HCT116 (cell line): Measurements from ENCODE around the gene TBPL1. TPM values are rescaled to one million over a fixed set of nuclear protein-coding genes. Genes with fewer than 3 reads are reported as not detected.

Experiments
- ATAC-seq: fragments of 200-7000 bp; cut with Tn5 transposase; 2 replicates; pipeline ENCODE4 v1.9.1; 2020; ENCODE audit warnings: mild to moderate bottlenecking, moderate library complexity
- BruUV-seq: library from RNA; stranded (reverse); fragments of 400-500 nt; replicated peaks from 2 replicates; lab custom pipeline; 2021; lab: Mats Ljungman, UMichigan
- CTCF ChIA-PET: fragments of 300-600 bp; sonication (Branson Sonifier 250); formaldehyde crosslinking; loops from one replicate; lab custom pipeline; 2021; ENCODE audit warnings: antibody characterized with exemption; lab: Charles Lee
- POLR2A ChIA-PET: fragments of 300-600, 350-600 bp; sonication (Branson Sonifier 250); formaldehyde crosslinking; loops from one replicate; lab custom pipeline; 2021; ENCODE audit warnings: antibody characterized with exemption; lab: Charles Lee
- RAD21 ChIA-PET, 2 experiments: fragments of 300-600 bp; sonication (Branson Sonifier 250); formaldehyde crosslinking; loops; one replicate each; lab custom pipeline; 2023; ENCODE audit warnings: low total read pairs in 2 of 2; ENCODE audit not compliant: uncharacterized antibody in 2 of 2, unreplicated experiment in 2 of 2, low non-redundant PET in 1 of 2; lab: Charles Lee
- DNase-seq: peaks from one replicate; pipeline ENCODE4 v3.0.0-alpha.2; 2010; ENCODE audit warnings: low read depth, low spot score
- H2AFZ ChIP-seq: fragments of 200-600 bp; shearing (Covaris generic), sonication (generic); 2 replicates; pipeline ENCODE4 v1.6.1; 2017; ENCODE audit warnings: low read depth, mixed run types, mixed read lengths, antibody characterized with exemption, low read length; ENCODE audit not compliant: poor library complexity, severe bottlenecking
- H3K27ac ChIP-seq: 2 replicates; pipeline ENCODE4 v1.5.1; 2012; ENCODE audit warnings: low read depth, low read length
- H3K27me3 ChIP-seq: fragments of 200-600 bp; sonication (generic); 2 replicates; pipeline ENCODE4 v1.6.1; 2016; ENCODE audit warnings: mixed run types, low read length, mixed read lengths; ENCODE audit not compliant: insufficient read depth
- H3K36me3 ChIP-seq, 2 experiments: fragments of 200-500 bp in 1 of 2; fragments of 200-600 bp in 1 of 2; sonication (Bioruptor generic) in 1 of 2; sonication (generic) in 1 of 2; 2 replicates each; pipeline versions ENCODE4 v1.5.1 to v1.6.1; 2014 to 2016; ENCODE audit warnings: low read length in 2 of 2, inconsistent platforms in 1 of 2, mixed read lengths in 1 of 2, mixed run types in 1 of 2; ENCODE audit not compliant: insufficient read depth in 2 of 2, control insufficient read depth in 1 of 2
- H3K4me1 ChIP-seq, 2 experiments: fragments of 200-600 bp in 1 of 2; sonication (generic) in 1 of 2; 2 replicates each; pipeline versions ENCODE4 v1.5.1 to v1.6.1; 2012 to 2017; ENCODE audit warnings: low read length in 2 of 2, inconsistent platforms in 1 of 2, mild to moderate bottlenecking in 1 of 2, mixed read lengths in 1 of 2, mixed run types in 1 of 2, moderate library complexity in 1 of 2; ENCODE audit not compliant: insufficient read depth in 2 of 2, control insufficient read depth in 1 of 2
- H3K4me2 ChIP-seq: fragments of 200-600 bp; sonication (generic); 2 replicates; pipeline ENCODE4 v1.6.1; 2017; ENCODE audit warnings: mixed run types, low read length, mixed read lengths
- H3K4me3 ChIP-seq, 2 experiments: fragments of 200-600 bp in 1 of 2; sonication (generic) in 1 of 2; replicated peaks in 1 of 2; 2 replicates each; pipeline ENCODE4 v1.5.1; 2011 to 2016; ENCODE audit warnings: low read length in 2 of 2, control low read depth in 1 of 2, low read depth in 1 of 2, mild to moderate bottlenecking in 1 of 2, mixed read lengths in 1 of 2, mixed run types in 1 of 2
- H3K79me2 ChIP-seq: fragments of 200-600 bp; sonication (generic); 2 replicates; pipeline ENCODE4 v1.6.1; 2017; ENCODE audit warnings: mild to moderate bottlenecking, mixed run types, low read length, moderate library complexity, mixed read lengths; ENCODE audit not compliant: insufficient read depth
- H3K9ac ChIP-seq: fragments of 200-600 bp; sonication (generic); 2 replicates; pipeline ENCODE4 v1.6.1; 2016; ENCODE audit warnings: low read length, mixed read lengths
- H3K9me2 ChIP-seq: fragments of 200-600 bp; sonication (generic), shearing (Covaris generic); 2 replicates; pipeline ENCODE4 v1.6.1; 2017; ENCODE audit warnings: mixed run types, mild to moderate bottlenecking, moderate library complexity; ENCODE audit not compliant: insufficient read depth
- H3K9me3 ChIP-seq, 2 experiments: fragments of 200-500 bp in 1 of 2; fragments of 200-600 bp in 1 of 2; sonication (Bioruptor generic) in 1 of 2; sonication (generic) in 1 of 2; 2 replicates each; pipeline ENCODE4 v1.6.1; 2014 to 2017; ENCODE audit warnings: low read length in 2 of 2, mixed read lengths in 2 of 2, inconsistent platforms in 1 of 2, low read depth in 1 of 2, mild to moderate bottlenecking in 1 of 2, mixed run types in 1 of 2, moderate library complexity in 1 of 2; ENCODE audit not compliant: control insufficient read depth in 1 of 2, insufficient read depth in 1 of 2
- H4K20me1 ChIP-seq: fragments of 200-600 bp; sonication (generic), shearing (Covaris generic); 2 replicates; pipeline ENCODE4 v1.6.1; 2017; ENCODE audit warnings: mixed run types, mild to moderate bottlenecking, moderate library complexity; ENCODE audit not compliant: insufficient read depth
- CEBPB ChIP-seq: IDR thresholded peaks from 2 replicates; pipeline ENCODE4 v1.6.1; 2012; ENCODE audit warnings: low read depth
- CTCF ChIP-seq, 3 experiments: fragments of 200-600 bp in 1 of 3; sonication (generic) in 1 of 3; IDR thresholded peaks in 2 of 3; conservative IDR thresholded peaks in 1 of 3; 2 replicates each; pipeline ENCODE4 v1.5.1; 2012 to 2017; ENCODE audit warnings: low read depth in 2 of 3, low read length in 2 of 3, antibody characterized with exemption in 1 of 3, borderline replicate concordance in 1 of 3, control low read depth in 1 of 3, mild to moderate bottlenecking in 1 of 3, mixed read lengths in 1 of 3, mixed run types in 1 of 3, moderate library complexity in 1 of 3; ENCODE audit not compliant: insufficient read depth in 1 of 3
- EGR1 ChIP-seq: IDR thresholded peaks from 2 replicates; pipeline ENCODE4 v1.6.1; 2012; ENCODE audit warnings: low read depth
- ELF1 ChIP-seq: IDR thresholded peaks from 2 replicates; pipeline ENCODE4 v1.6.1; 2012; ENCODE audit warnings: low read depth, borderline replicate concordance
- EZH2 ChIP-seq: fragments of 200-600 bp; sonication (generic); IDR thresholded peaks from 2 replicates; pipeline ENCODE4 v1.6.1; 2017; ENCODE audit warnings: antibody characterized with exemption, mixed run types
- FOSL1 ChIP-seq: IDR thresholded peaks from 2 replicates; pipeline ENCODE4 v1.6.1; 2012; ENCODE audit warnings: low read depth
- RAD21 ChIP-seq: IDR thresholded peaks from 2 replicates; pipeline ENCODE4 v1.6.1; 2012; ENCODE audit warnings: low read depth, mild to moderate bottlenecking
- SP1 ChIP-seq: IDR thresholded peaks from 2 replicates; pipeline ENCODE4 v1.6.1; 2012; ENCODE audit warnings: low read depth
- TCF7L2 ChIP-seq: IDR thresholded peaks from 2 replicates; pipeline ENCODE4 v1.7.0; 2011; ENCODE audit warnings: borderline replicate concordance, inconsistent platforms; ENCODE audit not compliant: insufficient read depth, insufficient read length; ENCODE audit errors: extremely low read depth
- YY1 ChIP-seq: IDR thresholded peaks from 2 replicates; pipeline ENCODE4 v1.6.1; 2011; ENCODE audit warnings: low read length, low read depth, moderate library complexity, mild to moderate bottlenecking; ENCODE audit not compliant: insufficient replicate concordance; ENCODE audit errors: extremely low read depth
- intact Hi-C: fragments of 100-400 bp; cut with micrococcal nuclease; formaldehyde crosslinking; loops from 2 replicates; pipeline ENCODE4 v1.10.0; 2022
- total RNA-seq: library from RNA; stranded (reverse); gene quantifications from one replicate; pipeline ENCODE4 v1.2.1, GENCODE V29; 2021; ENCODE audit not compliant: unreplicated experiment
- TF ChIP-seq, protein P1 (sequence below): IDR thresholded peaks from 2 replicates; pipeline ENCODE4 v1.6.1; 2012
- TF ChIP-seq, protein P2 (sequence below): IDR thresholded peaks from 2 replicates; pipeline ENCODE4 v1.6.1; 2012; ENCODE audit warnings: low read depth
- TF ChIP-seq, protein P3 (sequence below): IDR thresholded peaks from 2 replicates; pipeline ENCODE4 v1.6.1; 2012

Gene TBPL1
- total RNA-seq, 1 experiment from 2014 or later, result 34.9 TPM

DNA sequence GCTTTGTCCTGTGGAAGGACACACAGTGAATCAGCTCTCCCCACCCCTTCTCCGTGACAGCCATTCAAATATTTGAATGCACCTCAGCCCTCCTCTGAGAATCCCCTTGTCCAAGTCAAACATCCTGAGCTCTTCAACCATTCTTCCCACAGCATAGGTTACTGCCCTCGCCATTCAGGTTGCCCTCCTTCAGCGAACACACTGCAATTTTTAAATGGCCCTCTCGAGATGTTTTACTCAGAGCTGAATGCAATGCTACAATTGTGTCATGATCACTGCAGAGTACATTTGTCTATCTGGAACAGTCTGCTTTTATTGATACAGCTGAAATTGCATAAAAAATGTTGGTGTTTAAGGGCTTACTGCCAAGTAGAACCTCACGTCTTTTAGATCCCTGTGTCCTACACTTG, 50.5 kb downstream of the TBPL1 start:
- H2AFZ ChIP-seq, result no peak overlapping the region
- no peaks in the 10 kb centered on the region for H3K36me3 ChIP-seq
- intact Hi-C loops, result no loop called here
- H4K20me1 ChIP-seq, result no peaks in the 10 kb centered on the region
- H3K9ac ChIP-seq, result no peak overlapping the region
- no peaks in the 10 kb centered on the region for H3K27me3 ChIP-seq
- H3K4me2 ChIP-seq, result no peak overlapping the region
- no peaks in the 10 kb centered on the region for H3K9me3 ChIP-seq
- no peak overlapping the region for H3K4me3 ChIP-seq
- H3K79me2 ChIP-seq, result no peaks in the 10 kb centered on the region
- CTCF ChIA-PET, result no interaction called here
- H3K4me1 ChIP-seq, result peaks cover 0 to 5% of the 10 kb centered on the region in 2 experiments; a peak in 3 of 4 replicates
- ATAC-seq, result no peak
- H3K27ac ChIP-seq, result no peak overlapping the region
- RAD21 ChIA-PET, result no interaction called here
- TF ChIP-seq, protein P1, sequence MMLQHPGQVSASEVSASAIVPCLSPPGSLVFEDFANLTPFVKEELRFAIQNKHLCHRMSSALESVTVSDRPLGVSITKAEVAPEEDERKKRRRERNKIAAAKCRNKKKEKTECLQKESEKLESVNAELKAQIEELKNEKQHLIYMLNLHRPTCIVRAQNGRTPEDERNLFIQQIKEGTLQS, result no peak
- TF ChIP-seq EGR1 (no peak), TCF7L2 (no peak), RAD21 (no peak), CTCF (IDR thresholded peaks at IDR 0.05 in 2 of 3, conservative IDR thresholded peaks at IDR 0.05 in 1 of 3; ENCODE audit: borderline replicate concordance in 1 of 3, insufficient read depth in 1 of 3, low read depth in 2 of 3, low read length in 2 of 3) (no peak), YY1 (no peak)
- H3K9me2 ChIP-seq, result no peaks in the 10 kb centered on the region
- POLR2A ChIA-PET, result no interaction called here
- DNase-seq, result no peak
- BruUV-seq, result no TSS peak

DNA sequence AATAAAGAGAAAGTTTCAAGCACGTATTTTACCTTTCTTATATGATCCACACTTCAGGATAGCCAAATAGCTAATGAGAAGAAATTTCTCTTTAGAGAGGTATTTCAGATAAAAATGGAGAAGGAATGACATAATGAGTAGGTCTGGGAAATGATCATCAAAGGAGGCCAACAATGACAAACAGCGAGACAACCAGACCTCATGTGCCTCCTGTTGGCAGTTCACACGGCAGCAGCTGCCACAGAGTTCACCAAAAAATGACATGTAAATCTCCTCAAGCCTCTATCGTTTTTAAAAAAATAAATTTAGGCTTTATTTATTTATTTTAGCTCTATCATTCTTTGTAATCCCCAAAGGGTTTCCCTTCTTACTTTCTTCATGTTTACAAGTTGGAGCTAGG, 51.7 kb downstream of the TBPL1 start:
- no peak for ATAC-seq
- Histone ChIP-seq H2AFZ (no peak overlapping the region), H3K4me1 (peaks cover 0 to 5% of the 10 kb centered on the region in 2 experiments; a peak in 3 of 4 replicates), H3K9ac (no peak overlapping the region), H3K36me3 (no peaks in the 10 kb centered on the region), H3K79me2 (no peaks in the 10 kb centered on the region), H3K27ac (no peak overlapping the region), H3K27me3 (no peaks in the 10 kb centered on the region), H3K9me3 (no peaks in the 10 kb centered on the region), H4K20me1 (no peaks in the 10 kb centered on the region), H3K9me2 (no peaks in the 10 kb centered on the region), H3K4me2 (no peak overlapping the region), H3K4me3 (no peak overlapping the region)
- no TSS peak for BruUV-seq
- intact Hi-C loops, result no loop called here
- ChIA-PET POLR2A (no interaction called here), RAD21 (interaction anchor here in 1 of 2 experiments (0.5 kb wide), 1 partner anchor 59 kb away, joined by 3 read pairs; no protein-coding TSS in a partner anchor), CTCF (no interaction called here)
- DNase-seq, result no peak
- no peak for TF ChIP-seq CEBPB
- TF ChIP-seq SP1, result no peak
- TF ChIP-seq EZH2, result no peak
- TF ChIP-seq FOSL1, result no peak
- TF ChIP-seq, protein P2, sequence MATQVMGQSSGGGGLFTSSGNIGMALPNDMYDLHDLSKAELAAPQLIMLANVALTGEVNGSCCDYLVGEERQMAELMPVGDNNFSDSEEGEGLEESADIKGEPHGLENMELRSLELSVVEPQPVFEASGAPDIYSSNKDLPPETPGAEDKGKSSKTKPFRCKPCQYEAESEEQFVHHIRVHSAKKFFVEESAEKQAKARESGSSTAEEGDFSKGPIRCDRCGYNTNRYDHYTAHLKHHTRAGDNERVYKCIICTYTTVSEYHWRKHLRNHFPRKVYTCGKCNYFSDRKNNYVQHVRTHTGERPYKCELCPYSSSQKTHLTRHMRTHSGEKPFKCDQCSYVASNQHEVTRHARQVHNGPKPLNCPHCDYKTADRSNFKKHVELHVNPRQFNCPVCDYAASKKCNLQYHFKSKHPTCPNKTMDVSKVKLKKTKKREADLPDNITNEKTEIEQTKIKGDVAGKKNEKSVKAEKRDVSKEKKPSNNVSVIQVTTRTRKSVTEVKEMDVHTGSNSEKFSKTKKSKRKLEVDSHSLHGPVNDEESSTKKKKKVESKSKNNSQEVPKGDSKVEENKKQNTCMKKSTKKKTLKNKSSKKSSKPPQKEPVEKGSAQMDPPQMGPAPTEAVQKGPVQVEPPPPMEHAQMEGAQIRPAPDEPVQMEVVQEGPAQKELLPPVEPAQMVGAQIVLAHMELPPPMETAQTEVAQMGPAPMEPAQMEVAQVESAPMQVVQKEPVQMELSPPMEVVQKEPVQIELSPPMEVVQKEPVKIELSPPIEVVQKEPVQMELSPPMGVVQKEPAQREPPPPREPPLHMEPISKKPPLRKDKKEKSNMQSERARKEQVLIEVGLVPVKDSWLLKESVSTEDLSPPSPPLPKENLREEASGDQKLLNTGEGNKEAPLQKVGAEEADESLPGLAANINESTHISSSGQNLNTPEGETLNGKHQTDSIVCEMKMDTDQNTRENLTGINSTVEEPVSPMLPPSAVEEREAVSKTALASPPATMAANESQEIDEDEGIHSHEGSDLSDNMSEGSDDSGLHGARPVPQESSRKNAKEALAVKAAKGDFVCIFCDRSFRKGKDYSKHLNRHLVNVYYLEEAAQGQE, result no peak
- TF ChIP-seq, protein P3, sequence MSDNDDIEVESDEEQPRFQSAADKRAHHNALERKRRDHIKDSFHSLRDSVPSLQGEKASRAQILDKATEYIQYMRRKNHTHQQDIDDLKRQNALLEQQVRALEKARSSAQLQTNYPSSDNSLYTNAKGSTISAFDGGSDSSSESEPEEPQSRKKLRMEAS, result no peak
- TF ChIP-seq ELF1, result no peak
